ENCODE data around the gene FAM53B.

Gene FAM53B

DNA sequence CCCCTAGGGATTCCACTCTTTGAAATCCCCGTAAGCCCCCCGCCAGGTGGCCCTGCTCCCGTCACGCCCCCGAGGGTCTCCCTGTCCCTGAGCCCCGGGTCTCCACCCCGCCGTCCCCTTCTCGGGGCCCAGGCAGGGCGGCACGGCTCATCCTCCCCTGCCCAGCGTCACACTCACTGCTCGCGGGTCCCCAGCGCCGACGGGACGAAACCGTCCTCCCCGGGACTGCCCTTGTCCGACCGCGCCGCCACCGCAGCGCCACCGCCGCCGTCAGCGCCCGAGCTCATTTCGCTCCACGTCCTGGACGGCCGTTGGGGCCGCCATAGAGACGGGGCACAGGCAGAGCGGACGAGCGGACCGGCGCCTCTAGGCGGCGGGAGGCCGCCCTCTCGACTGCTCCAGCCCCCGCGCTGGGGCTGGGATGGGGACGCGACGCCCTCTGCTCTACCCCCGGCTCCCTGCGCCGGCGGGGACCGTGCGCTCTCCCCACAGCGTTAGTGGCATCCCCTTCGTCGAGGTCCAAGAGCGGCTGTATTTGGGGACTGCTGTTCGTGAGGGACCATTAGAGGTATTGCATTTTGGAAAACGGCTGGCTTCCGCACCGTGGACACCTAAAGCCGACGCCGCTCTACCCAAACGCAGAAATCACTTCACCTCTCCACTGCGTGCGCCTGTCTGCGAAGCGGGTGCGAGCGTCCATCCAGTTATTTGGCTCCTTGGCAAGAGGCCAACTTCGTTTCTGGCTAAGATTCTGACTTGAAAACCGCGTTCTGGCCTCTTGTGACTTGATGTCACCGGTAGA is 47.6 kb upstream of the FAM53B start, which contains the start of gene EEF1AKMT2 (continued):
- TF ChIP-seq SP7 (tag by site-specific recombination; IDR thresholded peaks at IDR 0.05), result peak; percentile 82
- no peak for TF ChIP-seq ZNF624 (tag by site-specific recombination; IDR thresholded peaks at IDR 0.05)
- TF ChIP-seq, protein P1, sequence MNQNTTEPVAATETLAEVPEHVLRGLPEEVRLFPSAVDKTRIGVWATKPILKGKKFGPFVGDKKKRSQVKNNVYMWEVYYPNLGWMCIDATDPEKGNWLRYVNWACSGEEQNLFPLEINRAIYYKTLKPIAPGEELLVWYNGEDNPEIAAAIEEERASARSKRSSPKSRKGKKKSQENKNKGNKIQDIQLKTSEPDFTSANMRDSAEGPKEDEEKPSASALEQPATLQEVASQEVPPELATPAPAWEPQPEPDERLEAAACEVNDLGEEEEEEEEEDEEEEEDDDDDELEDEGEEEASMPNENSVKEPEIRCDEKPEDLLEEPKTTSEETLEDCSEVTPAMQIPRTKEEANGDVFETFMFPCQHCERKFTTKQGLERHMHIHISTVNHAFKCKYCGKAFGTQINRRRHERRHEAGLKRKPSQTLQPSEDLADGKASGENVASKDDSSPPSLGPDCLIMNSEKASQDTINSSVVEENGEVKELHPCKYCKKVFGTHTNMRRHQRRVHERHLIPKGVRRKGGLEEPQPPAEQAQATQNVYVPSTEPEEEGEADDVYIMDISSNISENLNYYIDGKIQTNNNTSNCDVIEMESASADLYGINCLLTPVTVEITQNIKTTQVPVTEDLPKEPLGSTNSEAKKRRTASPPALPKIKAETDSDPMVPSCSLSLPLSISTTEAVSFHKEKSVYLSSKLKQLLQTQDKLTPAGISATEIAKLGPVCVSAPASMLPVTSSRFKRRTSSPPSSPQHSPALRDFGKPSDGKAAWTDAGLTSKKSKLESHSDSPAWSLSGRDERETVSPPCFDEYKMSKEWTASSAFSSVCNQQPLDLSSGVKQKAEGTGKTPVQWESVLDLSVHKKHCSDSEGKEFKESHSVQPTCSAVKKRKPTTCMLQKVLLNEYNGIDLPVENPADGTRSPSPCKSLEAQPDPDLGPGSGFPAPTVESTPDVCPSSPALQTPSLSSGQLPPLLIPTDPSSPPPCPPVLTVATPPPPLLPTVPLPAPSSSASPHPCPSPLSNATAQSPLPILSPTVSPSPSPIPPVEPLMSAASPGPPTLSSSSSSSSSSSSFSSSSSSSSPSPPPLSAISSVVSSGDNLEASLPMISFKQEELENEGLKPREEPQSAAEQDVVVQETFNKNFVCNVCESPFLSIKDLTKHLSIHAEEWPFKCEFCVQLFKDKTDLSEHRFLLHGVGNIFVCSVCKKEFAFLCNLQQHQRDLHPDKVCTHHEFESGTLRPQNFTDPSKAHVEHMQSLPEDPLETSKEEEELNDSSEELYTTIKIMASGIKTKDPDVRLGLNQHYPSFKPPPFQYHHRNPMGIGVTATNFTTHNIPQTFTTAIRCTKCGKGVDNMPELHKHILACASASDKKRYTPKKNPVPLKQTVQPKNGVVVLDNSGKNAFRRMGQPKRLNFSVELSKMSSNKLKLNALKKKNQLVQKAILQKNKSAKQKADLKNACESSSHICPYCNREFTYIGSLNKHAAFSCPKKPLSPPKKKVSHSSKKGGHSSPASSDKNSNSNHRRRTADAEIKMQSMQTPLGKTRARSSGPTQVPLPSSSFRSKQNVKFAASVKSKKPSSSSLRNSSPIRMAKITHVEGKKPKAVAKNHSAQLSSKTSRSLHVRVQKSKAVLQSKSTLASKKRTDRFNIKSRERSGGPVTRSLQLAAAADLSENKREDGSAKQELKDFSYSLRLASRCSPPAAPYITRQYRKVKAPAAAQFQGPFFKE (tag by site-specific recombination; IDR thresholded peaks at IDR 0.05; ENCODE audit: borderline replicate concordance), result no peak
- TF ChIP-seq ZNF626 (tag by site-specific recombination; IDR thresholded peaks at IDR 0.05), result no peak
- peak; percentile 62 for TF ChIP-seq ZNF596 (tag by site-specific recombination; IDR thresholded peaks at IDR 0.05)
- TF ChIP-seq SCRT2 (tag by site-specific recombination; IDR thresholded peaks at IDR 0.05), result no peak
- no peak for TF ChIP-seq RBAK (tag by site-specific recombination; IDR thresholded peaks at IDR 0.05)
- TF ChIP-seq, protein P2, sequence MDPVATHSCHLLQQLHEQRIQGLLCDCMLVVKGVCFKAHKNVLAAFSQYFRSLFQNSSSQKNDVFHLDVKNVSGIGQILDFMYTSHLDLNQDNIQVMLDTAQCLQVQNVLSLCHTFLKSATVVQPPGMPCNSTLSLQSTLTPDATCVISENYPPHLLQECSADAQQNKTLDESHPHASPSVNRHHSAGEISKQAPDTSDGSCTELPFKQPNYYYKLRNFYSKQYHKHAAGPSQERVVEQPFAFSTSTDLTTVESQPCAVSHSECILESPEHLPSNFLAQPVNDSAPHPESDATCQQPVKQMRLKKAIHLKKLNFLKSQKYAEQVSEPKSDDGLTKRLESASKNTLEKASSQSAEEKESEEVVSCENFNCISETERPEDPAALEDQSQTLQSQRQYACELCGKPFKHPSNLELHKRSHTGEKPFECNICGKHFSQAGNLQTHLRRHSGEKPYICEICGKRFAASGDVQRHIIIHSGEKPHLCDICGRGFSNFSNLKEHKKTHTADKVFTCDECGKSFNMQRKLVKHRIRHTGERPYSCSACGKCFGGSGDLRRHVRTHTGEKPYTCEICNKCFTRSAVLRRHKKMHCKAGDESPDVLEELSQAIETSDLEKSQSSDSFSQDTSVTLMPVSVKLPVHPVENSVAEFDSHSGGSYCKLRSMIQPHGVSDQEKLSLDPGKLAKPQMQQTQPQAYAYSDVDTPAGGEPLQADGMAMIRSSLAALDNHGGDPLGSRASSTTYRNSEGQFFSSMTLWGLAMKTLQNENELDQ (tag by site-specific recombination; IDR thresholded peaks at IDR 0.05; ENCODE audit: low read depth), result no peak
- no peak for TF ChIP-seq ZNF214 (tag by site-specific recombination; IDR thresholded peaks at IDR 0.05; ENCODE audit: borderline replicate concordance)
- peak; percentile 66; the same call in 1 of the 2 replicates for TF ChIP-seq BCL11B (tag by site-specific recombination; IDR thresholded peaks at IDR 0.05; ENCODE audit: low read depth)
- TF ChIP-seq ZNF211 (tag by site-specific recombination; IDR thresholded peaks at IDR 0.05; ENCODE audit: low read depth), result no peak
- TF ChIP-seq, protein P3, sequence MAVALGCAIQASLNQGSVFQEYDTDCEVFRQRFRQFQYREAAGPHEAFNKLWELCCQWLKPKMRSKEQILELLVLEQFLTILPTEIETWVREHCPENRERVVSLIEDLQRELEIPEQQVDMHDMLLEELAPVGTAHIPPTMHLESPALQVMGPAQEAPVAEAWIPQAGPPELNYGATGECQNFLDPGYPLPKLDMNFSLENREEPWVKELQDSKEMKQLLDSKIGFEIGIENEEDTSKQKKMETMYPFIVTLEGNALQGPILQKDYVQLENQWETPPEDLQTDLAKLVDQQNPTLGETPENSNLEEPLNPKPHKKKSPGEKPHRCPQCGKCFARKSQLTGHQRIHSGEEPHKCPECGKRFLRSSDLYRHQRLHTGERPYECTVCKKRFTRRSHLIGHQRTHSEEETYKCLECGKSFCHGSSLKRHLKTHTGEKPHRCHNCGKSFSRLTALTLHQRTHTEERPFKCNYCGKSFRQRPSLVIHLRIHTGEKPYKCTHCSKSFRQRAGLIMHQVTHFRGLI (tag by site-specific recombination; IDR thresholded peaks at IDR 0.05), result no peak
- TF ChIP-seq ZNF792 (tag by site-specific recombination; IDR thresholded peaks at IDR 0.05), result no peak
- TF ChIP-seq, protein P4, sequence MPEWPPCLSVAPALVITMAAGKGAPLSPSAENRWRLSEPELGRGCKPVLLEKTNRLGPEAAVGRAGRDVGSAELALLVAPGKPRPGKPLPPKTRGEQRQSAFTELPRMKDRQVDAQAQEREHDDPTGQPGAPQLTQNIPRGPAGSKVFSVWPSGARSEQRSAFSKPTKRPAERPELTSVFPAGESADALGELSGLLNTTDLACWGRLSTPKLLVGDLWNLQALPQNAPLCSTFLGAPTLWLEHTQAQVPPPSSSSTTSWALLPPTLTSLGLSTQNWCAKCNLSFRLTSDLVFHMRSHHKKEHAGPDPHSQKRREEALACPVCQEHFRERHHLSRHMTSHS (tag by site-specific recombination; IDR thresholded peaks at IDR 0.05), result no peak
- no peak for TF ChIP-seq ZNF548 (tag by site-specific recombination; IDR thresholded peaks at IDR 0.05)
- no peak for TF ChIP-seq ZNF776 (tag by site-specific recombination; IDR thresholded peaks at IDR 0.05; ENCODE audit: borderline replicate concordance)
- TF ChIP-seq ZNF473 (tag by site-specific recombination; IDR thresholded peaks at IDR 0.05), result no peak
- TF ChIP-seq ZNF664 (tag by site-specific recombination; IDR thresholded peaks at IDR 0.05), result no peak
- TF ChIP-seq, protein P5, sequence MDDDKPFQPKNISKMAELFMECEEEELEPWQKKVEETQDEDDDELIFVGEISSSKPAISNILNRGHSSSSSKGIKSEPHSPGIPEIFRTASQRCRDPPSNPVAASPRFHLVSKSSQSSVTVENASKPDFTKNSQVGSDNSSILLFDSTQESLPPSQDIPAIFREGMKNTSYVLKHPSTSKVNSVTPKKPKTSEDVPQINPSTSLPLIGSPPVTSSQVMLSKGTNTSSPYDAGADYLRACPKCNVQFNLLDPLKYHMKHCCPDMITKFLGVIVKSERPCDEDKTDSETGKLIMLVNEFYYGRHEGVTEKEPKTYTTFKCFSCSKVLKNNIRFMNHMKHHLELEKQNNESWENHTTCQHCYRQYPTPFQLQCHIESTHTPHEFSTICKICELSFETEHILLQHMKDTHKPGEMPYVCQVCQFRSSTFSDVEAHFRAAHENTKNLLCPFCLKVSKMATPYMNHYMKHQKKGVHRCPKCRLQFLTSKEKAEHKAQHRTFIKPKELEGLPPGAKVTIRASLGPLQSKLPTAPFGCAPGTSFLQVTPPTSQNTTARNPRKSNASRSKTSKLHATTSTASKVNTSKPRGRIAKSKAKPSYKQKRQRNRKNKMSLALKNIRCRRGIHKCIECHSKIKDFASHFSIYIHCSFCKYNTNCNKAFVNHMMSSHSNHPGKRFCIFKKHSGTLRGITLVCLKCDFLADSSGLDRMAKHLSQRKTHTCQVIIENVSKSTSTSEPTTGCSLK (tag by site-specific recombination; IDR thresholded peaks at IDR 0.05), result no peak
- TF ChIP-seq KLF7 (tag by site-specific recombination; IDR thresholded peaks at IDR 0.05; ENCODE audit: borderline replicate concordance), result no peak
- TF ChIP-seq ZNF654 (tag by site-specific recombination; IDR thresholded peaks at IDR 0.05; ENCODE audit: low read depth), result no peak
- no peak for TF ChIP-seq SALL2 (tag by site-specific recombination; IDR thresholded peaks at IDR 0.05; ENCODE audit: borderline replicate concordance)
- TF ChIP-seq ZNF670 (tag by site-specific recombination; IDR thresholded peaks at IDR 0.05; ENCODE audit: low read depth), result no peak
- no peak for TF ChIP-seq ZNF600 (tag by site-specific recombination; IDR thresholded peaks at IDR 0.05)
- TF ChIP-seq ZBTB20 (tag by site-specific recombination; IDR thresholded peaks at IDR 0.05), result peak; percentile 97
